ENCODE results near the gene MANBA.

The MANBA gene

DNA sequence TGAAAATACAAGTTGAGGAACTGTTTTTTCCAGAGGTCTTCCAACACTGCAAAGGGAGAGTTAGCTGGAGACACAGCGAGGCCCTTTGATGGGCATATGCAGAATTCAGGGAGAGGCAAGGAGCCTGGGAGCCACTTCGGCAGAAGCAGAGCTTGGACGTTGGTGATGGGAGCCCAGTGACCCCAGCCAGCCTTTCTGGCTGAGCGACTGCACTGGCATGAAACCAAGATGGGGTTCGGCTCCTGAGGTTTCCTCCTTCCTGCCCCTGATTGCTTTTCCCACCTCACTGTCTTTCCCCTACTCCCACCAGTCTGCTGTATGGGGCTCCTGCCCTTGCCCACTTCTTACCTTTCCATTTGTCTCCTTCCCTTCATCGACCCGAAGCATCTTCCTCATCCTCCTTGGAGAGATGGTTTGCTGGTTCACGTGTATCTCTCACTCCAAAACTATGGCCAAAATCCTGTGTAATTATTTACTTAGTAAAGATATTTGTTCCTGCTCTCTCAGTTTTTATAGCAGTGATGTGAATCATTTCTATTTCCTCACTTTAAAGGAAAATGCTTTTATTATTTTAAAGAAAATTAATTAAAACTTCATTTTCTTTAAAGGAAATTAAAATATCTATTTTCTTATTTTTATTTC lies 159.1 kb downstream of the MANBA start:
- TF ChIP-seq GATA1 (IDR thresholded peaks at IDR 0.05; ENCODE audit: low read depth, low read length), result no peak
- TF ChIP-seq POLR2A (IDR thresholded peaks at IDR 0.05; ENCODE audit: low read length), result no peak
- no peak for DNase-seq

DNA sequence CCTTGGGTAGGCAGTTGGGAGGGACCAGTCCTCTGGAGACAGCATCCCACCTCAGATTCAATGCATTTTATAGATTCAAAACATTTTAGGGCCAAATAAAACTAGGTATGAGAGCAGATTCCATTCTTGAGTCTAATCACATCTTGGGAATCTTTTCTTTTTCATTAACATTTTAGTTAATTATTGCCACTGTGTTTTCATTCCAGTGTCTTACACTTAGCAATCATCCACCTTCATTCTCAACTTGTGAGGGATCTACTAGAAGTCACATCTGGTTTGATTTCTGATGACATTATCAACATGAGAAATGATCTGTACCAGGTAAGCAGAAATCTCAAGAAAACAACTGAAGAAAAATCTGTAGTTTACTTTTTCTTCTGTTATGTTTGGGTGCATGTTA lies 160.1 kb downstream of the MANBA start:
- TF ChIP-seq POLR2A (IDR thresholded peaks at IDR 0.05; ENCODE audit: low read length) (no peak), GATA1 (IDR thresholded peaks at IDR 0.05; ENCODE audit: low read depth, low read length) (no peak)
- no peak for DNase-seq

DNA sequence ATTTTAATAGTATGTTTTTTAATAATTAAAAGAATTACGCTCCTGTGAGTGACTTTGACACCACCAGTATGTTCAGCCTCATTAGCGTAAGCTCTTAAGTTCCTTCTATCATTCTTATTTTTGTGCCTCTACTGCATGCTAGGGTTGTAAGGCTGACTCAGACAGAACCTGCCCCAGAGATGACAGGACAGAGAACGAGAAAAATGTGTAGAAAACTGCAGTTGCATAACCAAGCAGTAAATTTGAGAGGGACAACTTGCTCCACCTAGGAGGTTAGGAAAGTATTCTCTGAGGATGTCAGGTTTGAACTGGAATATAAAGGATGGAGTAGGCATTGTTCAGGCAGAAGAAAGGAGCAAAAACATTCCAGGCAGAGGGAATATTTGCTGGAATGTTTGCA lies 160.9 kb downstream of the MANBA start:
- DNase-seq, result no peak
- no peak for TF ChIP-seq POLR2A (IDR thresholded peaks at IDR 0.05; ENCODE audit: low read length)
- no peak for TF ChIP-seq GATA1 (IDR thresholded peaks at IDR 0.05; ENCODE audit: low read depth, low read length)

DNA sequence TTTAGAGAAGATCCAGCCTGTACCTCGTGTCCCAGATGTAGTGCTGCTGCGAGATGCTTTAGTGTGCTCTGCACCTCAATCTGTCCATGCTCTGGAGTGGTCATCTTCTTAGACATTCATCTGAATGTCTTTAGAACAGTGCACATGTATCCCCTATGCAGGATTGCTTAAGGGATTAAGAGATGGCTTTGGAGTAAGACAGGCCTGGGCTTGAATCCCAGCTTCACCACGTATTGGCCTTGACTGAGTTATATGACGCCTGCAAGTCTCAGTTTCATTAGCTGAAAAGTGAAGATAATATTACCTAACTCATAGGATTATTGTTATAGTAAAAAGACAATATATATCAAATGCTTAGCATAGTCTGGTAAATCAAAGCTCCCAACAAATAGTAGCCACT lies 161.3 kb downstream of the MANBA start:
- no peak for TF ChIP-seq GATA1 (IDR thresholded peaks at IDR 0.05; ENCODE audit: low read depth, low read length)
- TF ChIP-seq POLR2A (IDR thresholded peaks at IDR 0.05; ENCODE audit: low read length), result no peak
- no peak for DNase-seq

- TF ChIP-seq GATA1 (IDR thresholded peaks at IDR 0.05; ENCODE audit: low read depth, low read length) (no peak), POLR2A (IDR thresholded peaks at IDR 0.05; ENCODE audit: low read length) (no peak)
- DNase-seq, result no peak
Measured at GRCh38 chr4:102598762-102599374, 161.9 kb downstream of the MANBA start.

- no peak for DNase-seq
- no peak for TF ChIP-seq GATA1 (IDR thresholded peaks at IDR 0.05; ENCODE audit: low read depth, low read length)
- TF ChIP-seq POLR2A (IDR thresholded peaks at IDR 0.05; ENCODE audit: low read length), result no peak
Measured at GRCh38 chr4:102598086-102598761, 162.5 kb downstream of the MANBA start.

GRCh38 chr4:102596532-102596931 lies 164.2 kb downstream of the MANBA start:
- DNase-seq, result no peak
- no peak for TF ChIP-seq GATA1 (IDR thresholded peaks at IDR 0.05; ENCODE audit: low read depth, low read length)
- no peak for TF ChIP-seq POLR2A (IDR thresholded peaks at IDR 0.05; ENCODE audit: low read length)

- no peak for DNase-seq
- TF ChIP-seq POLR2A (IDR thresholded peaks at IDR 0.05; ENCODE audit: low read length), result no peak
- no peak for TF ChIP-seq GATA1 (IDR thresholded peaks at IDR 0.05; ENCODE audit: low read depth, low read length)
Measured at GRCh38 chr4:102594000-102594399, 166.8 kb downstream of the MANBA start.

DNA sequence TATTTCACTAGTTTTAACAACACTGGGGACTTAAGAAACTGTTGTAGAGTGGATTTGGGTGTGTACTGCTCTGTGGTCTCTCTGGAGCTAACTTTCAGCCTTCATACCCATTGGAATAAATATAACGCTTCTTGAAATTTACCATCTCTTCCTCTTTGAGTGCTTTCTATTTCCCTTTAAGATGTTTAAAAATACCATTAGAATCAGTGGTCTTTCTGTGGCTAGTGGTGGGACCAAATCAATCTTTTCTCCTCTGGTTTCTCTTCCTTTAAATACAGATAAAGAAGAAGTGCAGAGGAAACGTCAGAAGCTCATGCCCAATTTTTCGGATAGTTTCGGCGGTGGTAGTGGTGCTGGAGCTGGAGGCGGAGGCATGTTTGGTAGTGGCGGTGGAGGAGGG lies 167.6 kb downstream of the MANBA start:
- no peak for DNase-seq
- TF ChIP-seq POLR2A (IDR thresholded peaks at IDR 0.05; ENCODE audit: low read length), result no peak

- TF ChIP-seq GATA1 (IDR thresholded peaks at IDR 0.05; ENCODE audit: low read depth, low read length), result no peak
- TF ChIP-seq POLR2A (IDR thresholded peaks at IDR 0.05; ENCODE audit: low read length), result no peak
- DNase-seq, result peak; percentile 8 to 42
Measured at GRCh38 chr4:102592256-102592655, 168.5 kb downstream of the MANBA start.

DNA sequence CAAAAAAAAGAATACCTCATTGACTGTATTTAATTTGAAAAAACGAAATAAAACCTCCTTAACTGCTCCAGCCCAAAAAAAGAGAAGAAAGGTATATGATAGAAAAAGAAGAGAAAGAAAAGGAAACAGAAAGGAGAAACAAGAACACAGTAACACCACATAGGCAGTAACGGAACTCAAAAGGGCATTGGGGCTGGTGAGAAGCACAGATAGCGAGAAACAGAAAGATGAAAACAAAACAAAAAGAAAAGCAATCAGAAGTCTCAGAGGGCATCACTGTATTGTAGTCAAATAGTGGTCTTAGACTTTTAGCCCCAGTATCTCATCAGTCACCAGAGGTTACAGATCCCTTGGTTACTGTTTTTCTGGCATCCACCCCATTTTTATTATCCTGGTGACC lies 171.0 kb downstream of the MANBA start:
- no peak for DNase-seq
- TF ChIP-seq POLR2A (IDR thresholded peaks at IDR 0.05; ENCODE audit: low read length), result no peak

GRCh38 chr4:102586644-102587021 lies 174.1 kb downstream of the MANBA start:
- no peak for DNase-seq
- no peak for TF ChIP-seq GATA1 (IDR thresholded peaks at IDR 0.05; ENCODE audit: low read depth, low read length)
- no peak for TF ChIP-seq POLR2A (IDR thresholded peaks at IDR 0.05; ENCODE audit: low read length)

GRCh38 chr4:102586002-102586643 lies 174.6 kb downstream of the MANBA start:
- TF ChIP-seq POLR2A (IDR thresholded peaks at IDR 0.05; ENCODE audit: low read length) (no peak), GATA1 (IDR thresholded peaks at IDR 0.05; ENCODE audit: low read depth, low read length) (no peak)
- DNase-seq, result no peak

GRCh38 chr4:102585329-102585728 lies 175.4 kb downstream of the MANBA start:
- DNase-seq, result no peak
- TF ChIP-seq POLR2A (IDR thresholded peaks at IDR 0.05; ENCODE audit: low read length), result no peak
- no peak for TF ChIP-seq GATA1 (IDR thresholded peaks at IDR 0.05; ENCODE audit: low read depth, low read length)

DNA sequence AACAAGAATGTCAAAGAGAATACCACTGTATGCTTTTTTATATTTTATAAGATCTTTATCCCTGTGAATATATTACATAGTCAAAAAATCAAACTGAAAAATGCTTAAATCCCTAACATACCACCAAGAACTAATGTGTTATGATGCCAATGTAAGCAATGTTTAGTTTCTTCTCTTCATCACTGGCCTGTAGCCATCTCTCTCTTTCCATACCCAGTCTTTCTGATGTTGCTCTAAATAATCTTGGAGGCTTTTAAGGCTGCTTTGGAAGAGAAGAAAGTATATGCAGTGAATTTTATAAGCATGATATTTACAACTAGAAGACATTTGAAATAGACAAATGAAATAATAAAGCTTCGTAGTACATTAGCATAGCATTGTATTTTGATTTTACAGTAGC lies 176.7 kb downstream of the MANBA start:
- TF ChIP-seq POLR2A (IDR thresholded peaks at IDR 0.05; ENCODE audit: low read length), result no peak
- no peak for TF ChIP-seq GATA1 (IDR thresholded peaks at IDR 0.05; ENCODE audit: low read depth, low read length)
- no peak for DNase-seq
